ENCODE measurements around the gene CREB5.

The CREB5 gene

DNA sequence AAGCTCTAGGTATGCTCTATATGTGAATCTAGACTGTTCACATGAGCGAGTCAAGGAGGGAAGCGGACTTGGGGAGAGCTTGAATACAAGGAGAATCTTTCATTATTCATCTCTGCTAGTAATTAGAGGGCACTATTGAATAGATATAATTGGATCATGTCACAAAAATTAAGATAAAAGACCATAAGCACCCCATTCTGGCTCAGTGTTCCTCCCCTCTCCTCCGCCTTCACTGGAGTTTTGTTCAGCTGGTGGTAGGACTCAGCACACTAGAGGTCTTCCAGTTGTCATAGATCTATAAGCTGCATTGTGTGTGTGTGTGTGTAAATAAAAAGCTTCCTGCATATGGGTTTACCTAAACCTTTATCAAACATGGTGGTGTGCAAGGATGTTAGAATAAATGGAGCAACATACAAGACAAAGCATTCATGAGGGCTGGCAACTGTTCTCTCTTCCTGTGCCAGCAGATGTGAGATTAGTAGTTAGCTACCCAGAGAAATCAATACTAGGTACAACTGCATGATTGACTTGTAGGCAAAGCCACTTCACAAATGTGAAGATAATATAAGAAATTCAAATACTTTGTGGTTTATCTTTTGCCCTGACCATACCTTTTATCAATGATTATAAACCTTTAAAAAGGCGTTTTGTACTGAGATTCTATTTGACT, 142.6 kb downstream of the CREB5 start:
- DNase-seq (ENCODE audit: extremely low read depth, insufficient read length): no peak
- Histone ChIP-seq H3K36me3 (ENCODE audit: control insufficient read depth, insufficient read depth, low read length) (no peaks in the 10 kb centered on the region), H3K27me3 (replicated peaks; ENCODE audit: control insufficient read depth, insufficient read depth, low read length) (no peaks in the 10 kb centered on the region), H3K4me3 (replicated peaks; ENCODE audit: low read depth, low read length) (no peak overlapping the region)
- TF ChIP-seq CTCF (IDR thresholded peaks at IDR 0.05; ENCODE audit: insufficient read depth, low read length, poor library complexity, severe bottlenecking): no peak

DNA sequence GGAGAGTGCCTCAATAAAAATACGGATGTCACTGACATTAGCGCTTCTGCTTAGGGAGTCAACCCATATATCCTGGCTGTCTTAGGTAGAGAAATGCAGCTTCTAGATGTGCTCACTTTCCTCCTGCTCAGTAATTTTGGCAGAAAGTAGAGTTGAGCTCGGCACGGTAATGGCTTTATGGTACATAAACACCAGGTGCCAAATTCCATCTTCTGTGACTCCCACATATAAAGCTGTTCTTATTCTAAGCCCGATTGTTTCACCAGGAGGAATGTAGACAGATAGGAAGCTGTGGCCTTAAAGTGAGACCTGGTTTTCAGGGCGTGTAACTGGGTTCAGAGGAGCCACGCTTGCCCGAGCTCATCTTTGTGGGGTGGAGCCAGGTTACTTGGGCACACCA, 143.7 kb downstream of the CREB5 start:
- no peak for TF ChIP-seq CTCF (IDR thresholded peaks at IDR 0.05; ENCODE audit: insufficient read depth, low read length, poor library complexity, severe bottlenecking)

GRCh38 chr7:28556671-28557070, 144.4 kb downstream of the CREB5 start:
- Histone ChIP-seq H3K36me3 (ENCODE audit: control insufficient read depth, insufficient read depth, low read length) (no peaks in the 10 kb centered on the region), H3K4me3 (replicated peaks; ENCODE audit: low read depth, low read length) (no peak overlapping the region), H3K27me3 (replicated peaks; ENCODE audit: control insufficient read depth, insufficient read depth, low read length) (no peaks in the 10 kb centered on the region)
- no peak for TF ChIP-seq CTCF (IDR thresholded peaks at IDR 0.05; ENCODE audit: insufficient read depth, low read length, poor library complexity, severe bottlenecking)
- DNase-seq (ENCODE audit: extremely low read depth, insufficient read length): no peak

More for the DNA sequence above, 143.7 kb downstream of the CREB5 start:
- Histone ChIP-seq H3K27me3 (replicated peaks; ENCODE audit: control insufficient read depth, insufficient read depth, low read length) (no peaks in the 10 kb centered on the region), H3K4me3 (replicated peaks; ENCODE audit: low read depth, low read length) (no peak overlapping the region), H3K36me3 (ENCODE audit: control insufficient read depth, insufficient read depth, low read length) (no peaks in the 10 kb centered on the region)
- DNase-seq (ENCODE audit: extremely low read depth, insufficient read length): no peak

- Histone ChIP-seq H3K27me3 (replicated peaks; ENCODE audit: control insufficient read depth, insufficient read depth, low read length) (no peaks in the 10 kb centered on the region), H3K4me3 (replicated peaks; ENCODE audit: low read depth, low read length) (no peak overlapping the region), H3K36me3 (ENCODE audit: control insufficient read depth, insufficient read depth, low read length) (no peaks in the 10 kb centered on the region)
- no peak for TF ChIP-seq CTCF (IDR thresholded peaks at IDR 0.05; ENCODE audit: insufficient read depth, low read length, poor library complexity, severe bottlenecking)
- no peak for DNase-seq (ENCODE audit: extremely low read depth, insufficient read length)
These were observed 145.9 kb downstream of the CREB5 start for GRCh38 chr7:28558236-28558635.

DNA sequence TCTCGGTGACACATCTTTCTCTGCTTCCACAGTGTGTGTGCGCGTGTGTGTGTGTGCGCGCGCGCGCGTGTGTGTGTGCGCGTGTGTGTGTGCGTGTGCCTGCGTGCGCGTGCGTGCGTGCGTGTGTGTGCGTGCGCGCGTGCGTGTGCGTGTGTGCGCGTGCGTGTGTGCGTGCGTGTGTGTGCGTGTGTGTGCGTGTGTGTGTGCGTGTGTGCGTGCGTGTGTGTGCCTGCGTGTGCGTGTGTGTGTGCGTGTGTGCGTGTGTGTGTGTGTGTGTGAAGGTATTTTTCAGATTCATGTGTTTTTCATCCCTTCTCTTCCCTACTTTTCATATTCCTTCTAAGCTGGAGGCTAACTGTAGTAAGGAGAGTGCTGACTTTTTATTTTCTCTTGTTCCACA, 148.4 kb downstream of the CREB5 start:
- Histone ChIP-seq H3K36me3 (ENCODE audit: control insufficient read depth, insufficient read depth, low read length) (no peaks in the 10 kb centered on the region), H3K27me3 (replicated peaks; ENCODE audit: control insufficient read depth, insufficient read depth, low read length) (no peaks in the 10 kb centered on the region), H3K4me3 (replicated peaks; ENCODE audit: low read depth, low read length) (no peak overlapping the region)
- no peak for TF ChIP-seq CTCF (IDR thresholded peaks at IDR 0.05; ENCODE audit: insufficient read depth, low read length, poor library complexity, severe bottlenecking)
- no peak for DNase-seq (ENCODE audit: extremely low read depth, insufficient read length)

GRCh38 chr7:28564033-28564432, 151.7 kb downstream of the CREB5 start:
- Histone ChIP-seq H3K36me3 (ENCODE audit: control insufficient read depth, insufficient read depth, low read length) (no peaks in the 10 kb centered on the region), H3K4me3 (replicated peaks; ENCODE audit: low read depth, low read length) (no peak overlapping the region), H3K27me3 (replicated peaks; ENCODE audit: control insufficient read depth, insufficient read depth, low read length) (no peaks in the 10 kb centered on the region)
- TF ChIP-seq CTCF (IDR thresholded peaks at IDR 0.05; ENCODE audit: insufficient read depth, low read length, poor library complexity, severe bottlenecking): no peak
- DNase-seq (ENCODE audit: extremely low read depth, insufficient read length): no peak

Measured in GM06990 (cell line).